LNCaP clone FGC (cell line): Measurements from ENCODE around the gene RBM20.
"Not testable (repeated sequence)": the region's sequence is repeated elsewhere in the genome, so short reads cannot be mapped to it uniquely, and the experiment has no call there.

Experiments
- DNase-seq: peaks from one replicate; pipeline ENCODE4 v3.0.0-alpha.2; 2011; ENCODE audit warnings: low read depth
- H3K4me3 ChIP-seq: 2 replicates; pipeline ENCODE4 v1.5.1; 2011; ENCODE audit warnings: mild to moderate bottlenecking, low read depth, low read length, control low read depth
- TF ChIP-seq, protein P1 (sequence below): IDR thresholded peaks from 2 replicates; pipeline ENCODE4 v1.5.1; 2012; ENCODE audit warnings: mild to moderate bottlenecking; ENCODE audit not compliant: control insufficient read depth, insufficient read depth; ENCODE audit errors: extremely low read depth

The RBM20 gene

DNA sequence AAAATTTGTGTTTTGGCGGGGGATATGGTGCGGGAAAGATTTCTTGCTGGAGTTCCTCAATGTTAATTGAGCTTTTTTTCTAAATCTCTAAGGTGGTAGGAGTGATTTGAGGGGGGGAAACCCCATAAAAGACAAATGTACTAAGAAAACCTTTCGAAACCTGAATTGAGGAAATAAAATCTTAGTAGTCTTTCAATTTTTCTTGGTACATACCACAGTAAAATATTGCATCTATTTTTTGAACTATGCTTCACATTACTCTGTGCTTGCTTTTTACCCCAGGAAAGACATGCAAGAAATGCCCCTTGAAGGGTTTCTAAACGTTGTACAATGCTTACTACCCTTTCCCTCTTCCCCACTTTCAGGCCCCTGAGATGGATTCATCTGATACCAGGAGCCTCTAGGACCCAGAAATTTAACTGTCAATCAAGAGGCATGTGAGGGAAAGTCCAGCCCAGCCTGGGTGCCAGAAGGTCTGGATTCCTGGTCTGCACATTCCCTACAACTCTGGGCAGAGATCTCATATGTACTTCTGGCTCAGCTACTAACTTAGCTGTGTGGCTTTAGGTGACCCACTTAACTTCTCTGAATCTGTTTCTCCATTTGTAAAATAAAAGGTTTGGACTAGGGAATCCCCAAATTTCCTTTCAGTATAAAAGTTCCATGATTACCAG lies 221.8 kb downstream of the RBM20 start:
- DNase-seq = no peak

DNA sequence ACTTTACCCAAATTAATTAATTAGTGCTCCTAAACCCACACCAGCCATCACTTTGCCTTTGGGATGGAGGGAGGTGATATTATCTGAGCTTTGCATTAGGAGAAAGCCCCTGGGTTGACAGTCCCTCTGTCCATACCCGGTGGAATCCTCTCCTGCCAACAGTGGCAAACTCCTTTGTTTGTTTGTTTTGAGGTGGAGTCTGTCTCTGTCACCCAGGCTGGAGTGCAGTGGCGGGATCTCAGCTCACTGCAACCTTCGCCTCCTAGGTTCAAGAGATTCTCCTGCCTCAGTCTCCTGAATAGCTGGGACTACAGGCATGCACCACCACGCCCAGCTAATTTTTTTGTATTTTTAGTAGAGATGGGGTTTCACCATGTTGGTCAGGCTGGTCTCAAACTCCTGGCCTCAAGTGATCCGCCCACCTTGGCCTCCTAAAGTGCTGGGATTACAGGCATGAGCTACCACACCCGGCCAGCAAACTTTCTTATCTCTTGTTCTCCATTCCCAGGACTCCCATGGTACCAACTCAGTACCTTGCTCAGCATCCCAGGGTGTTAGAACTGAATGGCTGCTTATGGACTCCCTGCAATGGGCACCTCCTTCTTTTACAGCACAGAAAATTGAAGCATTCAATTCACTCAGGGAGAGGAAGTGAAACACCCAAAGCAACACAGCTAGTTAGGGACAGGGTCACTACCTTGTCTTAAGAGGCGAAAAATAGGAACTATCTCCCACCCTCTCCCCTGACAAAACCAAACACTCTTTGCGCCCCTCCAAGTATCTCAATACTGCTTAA lies 223.1 kb downstream of the RBM20 start:
- not testable (repeated sequence) for H3K4me3 ChIP-seq, DNase-seq

More for the DNA sequence above, 221.8 kb downstream of the RBM20 start:
- TF ChIP-seq, protein P1, sequence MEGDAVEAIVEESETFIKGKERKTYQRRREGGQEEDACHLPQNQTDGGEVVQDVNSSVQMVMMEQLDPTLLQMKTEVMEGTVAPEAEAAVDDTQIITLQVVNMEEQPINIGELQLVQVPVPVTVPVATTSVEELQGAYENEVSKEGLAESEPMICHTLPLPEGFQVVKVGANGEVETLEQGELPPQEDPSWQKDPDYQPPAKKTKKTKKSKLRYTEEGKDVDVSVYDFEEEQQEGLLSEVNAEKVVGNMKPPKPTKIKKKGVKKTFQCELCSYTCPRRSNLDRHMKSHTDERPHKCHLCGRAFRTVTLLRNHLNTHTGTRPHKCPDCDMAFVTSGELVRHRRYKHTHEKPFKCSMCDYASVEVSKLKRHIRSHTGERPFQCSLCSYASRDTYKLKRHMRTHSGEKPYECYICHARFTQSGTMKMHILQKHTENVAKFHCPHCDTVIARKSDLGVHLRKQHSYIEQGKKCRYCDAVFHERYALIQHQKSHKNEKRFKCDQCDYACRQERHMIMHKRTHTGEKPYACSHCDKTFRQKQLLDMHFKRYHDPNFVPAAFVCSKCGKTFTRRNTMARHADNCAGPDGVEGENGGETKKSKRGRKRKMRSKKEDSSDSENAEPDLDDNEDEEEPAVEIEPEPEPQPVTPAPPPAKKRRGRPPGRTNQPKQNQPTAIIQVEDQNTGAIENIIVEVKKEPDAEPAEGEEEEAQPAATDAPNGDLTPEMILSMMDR = no peak
- no peak overlapping the region for H3K4me3 ChIP-seq

DNA sequence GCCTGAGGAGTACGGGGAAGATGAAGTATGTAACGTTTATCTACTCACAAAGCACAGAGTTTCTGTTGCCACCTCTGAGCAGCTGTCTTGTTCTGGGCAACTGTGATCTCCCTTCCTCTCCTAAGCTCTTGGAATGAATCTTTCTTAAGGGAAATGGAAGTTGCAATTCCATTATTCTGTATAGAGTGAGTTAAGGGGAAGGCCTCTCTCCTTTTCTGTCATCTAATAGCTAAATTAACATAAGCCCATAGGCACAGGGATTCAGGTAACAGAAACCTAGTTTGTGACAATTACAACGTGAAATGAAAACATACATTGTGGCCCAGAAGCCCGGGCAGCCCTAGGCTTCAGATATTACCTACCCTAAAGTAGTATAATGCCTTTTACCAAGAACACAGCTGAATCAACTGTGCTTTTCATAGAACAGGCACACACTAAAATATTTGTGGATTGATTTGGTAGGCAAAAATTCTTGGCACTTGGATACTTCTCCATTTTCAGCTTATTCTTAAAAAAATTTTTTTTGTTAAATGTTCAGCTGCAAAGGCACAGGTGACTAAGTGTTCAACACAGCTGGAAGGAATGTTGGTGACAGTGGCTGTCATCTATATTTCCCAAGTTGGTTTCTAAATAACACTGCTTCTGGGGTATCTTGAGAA lies 223.8 kb downstream of the RBM20 start:
- no peak for DNase-seq
- no peak overlapping the region for H3K4me3 ChIP-seq
- TF ChIP-seq, protein P1 = no peak

DNA sequence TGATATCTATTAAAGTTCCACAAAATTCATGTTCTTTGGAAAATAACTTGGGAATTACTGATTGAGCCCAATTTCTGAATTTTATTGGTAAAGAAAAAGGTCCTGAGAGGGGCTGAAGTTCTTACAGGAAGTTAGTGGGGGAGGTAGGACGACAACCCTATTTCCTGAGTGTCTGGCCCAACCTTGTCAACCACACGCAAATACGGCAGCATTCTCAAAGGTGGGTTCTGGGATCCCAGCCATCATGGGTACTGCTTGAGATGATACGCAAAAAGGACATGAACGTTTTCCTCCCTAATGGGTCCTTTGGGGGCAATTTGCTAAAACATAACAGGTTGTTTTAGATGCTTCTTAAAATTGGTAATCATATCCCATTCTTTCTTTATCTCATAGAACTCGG lies 224.8 kb downstream of the RBM20 start:
- no peak for DNase-seq
- H3K4me3 ChIP-seq = no peak overlapping the region
- TF ChIP-seq, protein P1 = no peak

DNA sequence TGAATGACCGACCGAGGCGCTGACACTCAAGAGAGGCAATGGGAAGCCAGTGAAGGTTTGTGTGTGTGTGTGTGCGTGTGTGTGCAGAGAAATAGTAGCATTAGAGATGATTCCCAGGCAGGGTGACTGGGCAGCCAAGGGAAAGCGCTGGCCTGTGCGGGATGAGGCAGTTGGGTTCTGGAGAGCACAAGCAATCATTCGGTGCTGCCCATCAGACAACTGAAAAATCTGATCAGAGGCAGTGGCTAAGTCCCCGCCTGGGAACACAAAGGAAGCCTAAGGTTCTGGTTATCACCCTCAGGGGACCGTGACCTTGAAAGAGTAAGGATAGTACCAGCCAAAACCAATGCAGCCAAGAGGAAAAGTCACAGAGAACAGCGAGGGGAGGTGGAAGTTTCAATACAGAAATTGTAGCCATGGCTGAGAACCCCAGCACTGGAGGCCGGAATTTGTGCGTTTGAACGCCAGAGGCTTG lies 226.7 kb downstream of the RBM20 start:
- TF ChIP-seq, protein P1 = no peak
- no peak for DNase-seq
- peak overlapping the region; percentile 85; the same call in 1 of the 2 replicates for H3K4me3 ChIP-seq

DNA sequence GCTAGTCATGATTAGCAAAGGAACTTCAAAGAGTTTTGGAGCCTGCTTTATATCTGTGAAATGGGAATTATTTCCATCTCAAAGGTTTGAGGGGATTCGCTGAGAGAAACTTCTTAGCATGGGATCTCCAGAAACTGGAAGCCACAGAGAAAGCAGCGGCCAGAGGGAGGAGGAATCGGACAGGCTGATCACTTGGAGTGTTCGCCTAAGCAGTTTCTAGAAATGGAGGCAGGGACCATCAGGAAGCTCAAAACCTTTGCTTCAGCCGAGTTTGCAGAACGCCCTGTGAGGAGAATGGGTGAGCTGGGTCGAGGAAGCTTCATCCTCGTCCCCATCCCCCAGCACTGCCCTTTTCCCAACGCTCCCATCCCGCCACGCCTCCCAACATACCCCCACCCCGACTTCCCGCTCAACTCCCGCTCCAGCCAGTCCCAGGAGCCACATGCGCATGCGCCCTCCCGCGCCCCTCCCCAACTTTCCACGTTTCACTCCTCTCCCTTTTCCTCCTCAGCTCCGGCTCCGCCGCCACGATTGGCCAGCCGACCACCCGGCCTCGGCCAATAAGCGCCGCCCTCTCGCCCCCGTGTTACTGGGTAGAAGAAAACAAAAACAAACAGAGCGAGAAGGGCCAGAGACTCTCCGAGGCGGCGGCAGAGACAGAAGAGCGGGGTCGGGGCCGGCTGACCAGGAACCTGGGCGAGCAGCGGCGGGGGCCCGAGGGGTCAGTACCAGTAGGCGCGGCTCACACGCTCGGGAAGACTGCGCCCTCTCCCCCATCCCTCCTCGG lies 227.4 kb downstream of the RBM20 start, which contains the start of gene PDCD4:
TSS of gene PDCD4 (plus strand) at position 631 of the 787 bp plus-strand sequence. CDS start 4,100 bp downstream, outside the sequence.
- peak; percentile 93 for DNase-seq
- H3K4me3 ChIP-seq = peak within 1 kb of the TSS; percentile 85
- TF ChIP-seq, protein P1 = no peak
